Lower leg skin (tissue), 3 donors: ENCODE data around the gene GSTA5.

Experiments
- POLR2A ChIP-seq, 2 donors: fragments of 450-650 bp; IDR thresholded peaks; one replicate each; pipeline ENCODE4 v1.6.1; 2016 to 2017; ENCODE audit warnings: antibody characterized with exemption in 2 of 2, mild to moderate bottlenecking in 1 of 2, moderate library complexity in 1 of 2
- TF ChIP-seq, protein P1 (sequence below), 3 donors: fragments of 450-650 bp; IDR thresholded peaks; one replicate each; pipeline ENCODE4 v1.5.1; 2016; ENCODE audit warnings: antibody characterized with exemption in 3 of 3, mild to moderate bottlenecking in 3 of 3, moderate library complexity in 2 of 3

- TF ChIP-seq, protein P1, sequence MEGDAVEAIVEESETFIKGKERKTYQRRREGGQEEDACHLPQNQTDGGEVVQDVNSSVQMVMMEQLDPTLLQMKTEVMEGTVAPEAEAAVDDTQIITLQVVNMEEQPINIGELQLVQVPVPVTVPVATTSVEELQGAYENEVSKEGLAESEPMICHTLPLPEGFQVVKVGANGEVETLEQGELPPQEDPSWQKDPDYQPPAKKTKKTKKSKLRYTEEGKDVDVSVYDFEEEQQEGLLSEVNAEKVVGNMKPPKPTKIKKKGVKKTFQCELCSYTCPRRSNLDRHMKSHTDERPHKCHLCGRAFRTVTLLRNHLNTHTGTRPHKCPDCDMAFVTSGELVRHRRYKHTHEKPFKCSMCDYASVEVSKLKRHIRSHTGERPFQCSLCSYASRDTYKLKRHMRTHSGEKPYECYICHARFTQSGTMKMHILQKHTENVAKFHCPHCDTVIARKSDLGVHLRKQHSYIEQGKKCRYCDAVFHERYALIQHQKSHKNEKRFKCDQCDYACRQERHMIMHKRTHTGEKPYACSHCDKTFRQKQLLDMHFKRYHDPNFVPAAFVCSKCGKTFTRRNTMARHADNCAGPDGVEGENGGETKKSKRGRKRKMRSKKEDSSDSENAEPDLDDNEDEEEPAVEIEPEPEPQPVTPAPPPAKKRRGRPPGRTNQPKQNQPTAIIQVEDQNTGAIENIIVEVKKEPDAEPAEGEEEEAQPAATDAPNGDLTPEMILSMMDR (IDR thresholded peaks at IDR 0.05): no peak
- no peak for TF ChIP-seq POLR2A (IDR thresholded peaks at IDR 0.05)
Observed at GRCh38 chr6:52808660-52809059, 32.0 kb downstream of the GSTA5 start.
